ENCODE results near the gene S1PR4. TPM values are rescaled to one million over a fixed set of nuclear protein-coding genes. Genes with fewer than 3 reads are reported as not detected.

S1PR4 gene
- total and polyA plus RNA-seq, 2 of the 13 experiments (the other 11 are each of a cell fraction or from before 2014, with no cell fraction given) = 0.07 to 0.09 TPM

- TF ChIP-seq ZNF687 (CRISPR knock-in tag; IDR thresholded peaks at IDR 0.05) = 0 out of 2 replicates have a peak, but pooled peaks have one; percentile 17
- no peak for TF ChIP-seq ZNF318 (CRISPR knock-in tag; IDR thresholded peaks at IDR 0.05)
- no peak for TF ChIP-seq ELF3 (CRISPR knock-in tag; IDR thresholded peaks at IDR 0.05)
- TF ChIP-seq IKZF5 (CRISPR knock-in tag; IDR thresholded peaks at IDR 0.05) = no peak
- no peak for TF ChIP-seq ZNF280B (CRISPR knock-in tag; IDR thresholded peaks at IDR 0.05; ENCODE audit: borderline replicate concordance)
- TF ChIP-seq CHD4 (IDR thresholded peaks at IDR 0.05; ENCODE audit: borderline replicate concordance, low read length) = peak; percentile 84; the same call in 1 of the 2 replicates
Observed at GRCh38 chr19:3183721-3184641, 5.4 kb downstream of the S1PR4 start (continued).

Measured in HepG2 (cell line).